Adrenal gland (tissue), 12 donors: ENCODE data around the gene ERICH6B. TPM values are rescaled to one million over a fixed set of nuclear protein-coding genes. Genes with fewer than 3 reads are reported as not detected.

ENCODE experiments used
- DNase-seq, 7 donors: peaks; one replicate each; pipeline ENCODE4 v3.0.0-alpha.2; 2019 to 2020
- H3K27ac ChIP-seq, 5 donors: fragments of 200-600 bp; sonication (generic) in 4 of 5; 1 replicate in 3 of 5; 2 replicates in 2 of 5; pipeline versions ENCODE4 v1.5.1 to v1.8.0; 2016 to 2020; ENCODE audit warnings: mild to moderate bottlenecking in 1 of 5
- H3K27me3 ChIP-seq: fragments of 200-600 bp; 2 replicates; pipeline ENCODE4 v1.8.0; 2021
- H3K36me3 ChIP-seq, 2 donors: fragments of 200-600 bp; replicated peaks in 1 of 2; 1 replicate in 1 of 2; 2 replicates in 1 of 2; pipeline versions ENCODE4 v1.5.1 to v1.8.0; 2018 to 2022
- H3K4me1 ChIP-seq, 2 donors: fragments of 200-600 bp; replicated peaks in 1 of 2; 1 replicate in 1 of 2; 2 replicates in 1 of 2; pipeline versions ENCODE4 v1.5.1 to v1.8.0; 2018 to 2021
- H3K4me3 ChIP-seq, 4 donors: fragments of 200-600 bp; sonication (generic) in 3 of 4; one replicate each; pipeline ENCODE4 v1.5.1; 2016 to 2018
- H3K9me3 ChIP-seq, 3 donors: fragments of 200-600 bp; sonication (generic) in 1 of 3; replicated peaks in 1 of 3; 1 replicate in 2 of 3; 2 replicates in 1 of 3; pipeline versions ENCODE4 v1.5.1 to v1.8.0; 2016 to 2021
- POLR2A ChIP-seq, 2 donors: fragments of 450-650 bp; IDR thresholded peaks; one replicate each; pipeline ENCODE4 v1.6.1; 2017; ENCODE audit warnings: antibody characterized with exemption in 2 of 2, mild to moderate bottlenecking in 2 of 2, moderate library complexity in 1 of 2
- whole genome bisulfite sequencing, 4 donors: extraction: QIAGEN DNeasy Blood & Tissue Kit in 2 of 4; methylation state at CpG; one replicate each; pipeline versions ENCODE4 v1.1.5 to v1.1.7; 2013 to 2017; 5-methylcytosine and 5-hydroxymethylcytosine counted together
- intact Hi-C, 2 donors: fragments of 100-400 bp; cut with DNase I; formaldehyde crosslinking; loops; one replicate each; pipeline versions ENCODE4 v1.14.1 to v1.15.0; 2022 to 2023
- polyA plus RNA-seq, 3 donors: library from polyadenylated mRNA; stranded (reverse); fragments of 200-250 nt in 2 of 3; fragments of 350-450 nt in 1 of 3; fragmentation: Illumina TruSeq in 1 of 3; extraction: RNeasy Lipid Tissue Mini Kit (QIAGEN cat#74804) in 1 of 3; gene quantifications; one replicate each; pipeline ENCODE4 v1.2.3, GENCODE V29; 2013 to 2014
- total RNA-seq, 9 donors: library from RNA; depleted of rRNA in 4 of 9; stranded (reverse); fragments of >200 nt in 4 of 9; fragments of 120-200 nt in 1 of 9; fragmentation: NEBNext Ultra II Directional in 1 of 9; extraction: Animal tissue kit (Norgen Biotek cat#: 25700) in 1 of 9; gene quantifications; one replicate each; pipeline versions ENCODE4 v1.1.0 to v1.2.4, GENCODE V29; 2013 to 2023
- TF ChIP-seq, protein P1 (sequence below), 6 experiments: fragments of 450-650 bp in 4 of 6; fragments of 200-600 bp in 2 of 6; sonication (generic) in 1 of 6; IDR thresholded peaks; 1 replicate in 5 of 6; 2 replicates in 1 of 6; pipeline versions ENCODE4 v1.5.1 to v1.8.0; 2016 to 2021; ENCODE audit warnings: antibody characterized with exemption in 6 of 6, mild to moderate bottlenecking in 2 of 6, moderate library complexity in 1 of 6
- donor health status: healthy with polysubstance abuse.
- donor health status: Bipolar disorder and iron deficiency.
- donor health status: DM: yes; HTN: yes; CAD: no.
- donor health status: DM: no; HTN: no; CAD: no.
- donor health status: DM: no; HTN: no; CAD: no.
- donor health status: DM: yes; HTN: yes; CAD: no.

Gene ERICH6B
- total and polyA plus RNA-seq, 12 donors, result 0.06 TPM; not detected in 11

- DNase-seq, result no peak
- H3K27me3 ChIP-seq, result no peaks in the 10 kb centered on the region
- no peak overlapping the region for H3K4me3 ChIP-seq
- no peaks in the 10 kb centered on the region for H3K9me3 ChIP-seq
- intact Hi-C loops, result no loop called here
- peaks cover 0 to 71% of the 10 kb centered on the region in 2 donors for H3K36me3 ChIP-seq
- no peak overlapping the region for H3K27ac ChIP-seq
- no peaks in the 10 kb centered on the region for H3K4me1 ChIP-seq
- TF ChIP-seq, protein P1, sequence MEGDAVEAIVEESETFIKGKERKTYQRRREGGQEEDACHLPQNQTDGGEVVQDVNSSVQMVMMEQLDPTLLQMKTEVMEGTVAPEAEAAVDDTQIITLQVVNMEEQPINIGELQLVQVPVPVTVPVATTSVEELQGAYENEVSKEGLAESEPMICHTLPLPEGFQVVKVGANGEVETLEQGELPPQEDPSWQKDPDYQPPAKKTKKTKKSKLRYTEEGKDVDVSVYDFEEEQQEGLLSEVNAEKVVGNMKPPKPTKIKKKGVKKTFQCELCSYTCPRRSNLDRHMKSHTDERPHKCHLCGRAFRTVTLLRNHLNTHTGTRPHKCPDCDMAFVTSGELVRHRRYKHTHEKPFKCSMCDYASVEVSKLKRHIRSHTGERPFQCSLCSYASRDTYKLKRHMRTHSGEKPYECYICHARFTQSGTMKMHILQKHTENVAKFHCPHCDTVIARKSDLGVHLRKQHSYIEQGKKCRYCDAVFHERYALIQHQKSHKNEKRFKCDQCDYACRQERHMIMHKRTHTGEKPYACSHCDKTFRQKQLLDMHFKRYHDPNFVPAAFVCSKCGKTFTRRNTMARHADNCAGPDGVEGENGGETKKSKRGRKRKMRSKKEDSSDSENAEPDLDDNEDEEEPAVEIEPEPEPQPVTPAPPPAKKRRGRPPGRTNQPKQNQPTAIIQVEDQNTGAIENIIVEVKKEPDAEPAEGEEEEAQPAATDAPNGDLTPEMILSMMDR (IDR thresholded peaks at IDR 0.05), result no peak
- no peak for TF ChIP-seq POLR2A (IDR thresholded peaks at IDR 0.05)
These were observed 111.9 kb downstream of the ERICH6B start for GRCh38 chr13:45503658-45504057.

GRCh38 chr13:45501175-45501526 is 114.4 kb downstream of the ERICH6B start:
- TF ChIP-seq POLR2A (IDR thresholded peaks at IDR 0.05), result no peak
- TF ChIP-seq, protein P1 (IDR thresholded peaks at IDR 0.05), result no peak
- no peak overlapping the region for H3K27ac ChIP-seq
- 91 to 96% (median 96%) methylated on average over 1 of the region's 1 CpG for WGBS, 4 donors
- intact Hi-C loops, result no loop called here
- DNase-seq, result no peak
- H3K36me3 ChIP-seq, result peaks cover 0 to 67% of the 10 kb centered on the region in 2 donors
- H3K4me1 ChIP-seq, result no peaks in the 10 kb centered on the region
- H3K9me3 ChIP-seq, result no peaks in the 10 kb centered on the region
- H3K4me3 ChIP-seq, result no peak overlapping the region
- no peaks in the 10 kb centered on the region for H3K27me3 ChIP-seq

DNA sequence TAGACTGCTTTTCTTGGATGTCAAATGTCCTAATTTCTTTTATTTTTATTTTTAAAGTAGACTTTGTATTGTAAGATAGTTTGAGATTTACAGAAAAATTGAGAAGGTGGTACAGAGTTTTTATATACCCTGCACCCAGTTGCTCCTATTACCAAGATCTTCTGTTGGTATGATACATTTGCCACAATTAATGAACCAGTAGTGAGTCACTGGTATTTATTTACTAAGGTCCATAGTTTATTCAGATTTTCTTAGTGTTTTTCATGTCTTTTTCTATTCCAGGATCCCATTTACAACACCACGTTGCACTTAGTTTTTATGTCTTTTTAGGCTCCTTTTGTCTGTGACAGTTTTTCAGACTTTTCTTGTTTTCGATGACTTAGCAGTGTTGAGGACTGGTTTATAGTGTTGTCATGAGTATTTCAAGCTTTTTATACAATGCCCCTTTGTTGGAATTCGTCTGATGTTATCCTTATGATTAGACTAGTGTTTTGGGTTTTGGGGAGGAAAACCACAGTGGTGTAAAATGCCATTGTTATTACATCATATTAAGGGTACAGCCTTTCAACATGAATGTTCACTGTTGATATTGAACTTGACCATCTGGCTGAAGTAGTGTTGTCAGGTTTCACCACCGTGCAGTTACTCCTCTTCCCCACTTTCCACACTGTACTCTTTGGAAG is 114.9 kb downstream of the ERICH6B start:
- intact Hi-C loops, result no loop called here
- Histone ChIP-seq H3K4me3 (no peak overlapping the region), H3K9me3 (no peaks in the 10 kb centered on the region), H3K27ac (no peak overlapping the region), H3K27me3 (no peaks in the 10 kb centered on the region), H3K36me3 (peaks cover 0 to 67% of the 10 kb centered on the region in 2 donors), H3K4me1 (no peaks in the 10 kb centered on the region)
- no peak for DNase-seq
- 69 to 88% (median 72%) methylated on average over 4 of the region's 4 CpGs for WGBS, 4 donors
- TF ChIP-seq, protein P1 (IDR thresholded peaks at IDR 0.05), result no peak
- no peak for TF ChIP-seq POLR2A (IDR thresholded peaks at IDR 0.05)

GRCh38 chr13:45496942-45497341 is 118.6 kb downstream of the ERICH6B start:
- Histone ChIP-seq H3K4me1 (peaks cover 0 to 6% of the 10 kb centered on the region in 2 donors), H3K4me3 (no peak overlapping the region), H3K36me3 (peaks cover 0 to 62% of the 10 kb centered on the region in 2 donors), H3K27me3 (no peaks in the 10 kb centered on the region), H3K27ac (no peak overlapping the region), H3K9me3 (no peaks in the 10 kb centered on the region)
- 78 to 84% (median 80%) methylated on average over 7 of the region's 7 CpGs for WGBS, 4 donors
- TF ChIP-seq, protein P1 (IDR thresholded peaks at IDR 0.05), result no peak
- no peak for TF ChIP-seq POLR2A (IDR thresholded peaks at IDR 0.05)
- DNase-seq, result no peak
- intact Hi-C loops, result loop anchor here in 1 of 2 donors (10.0 kb wide), 1 partner anchor 122 kb away; no protein-coding TSS in a partner anchor
